ENCODE data around the gene POLR3GL. TPM values are rescaled to one million over a fixed set of nuclear protein-coding genes. Genes with fewer than 3 reads are reported as not detected.

POLR3GL gene
- polyA plus RNA-seq, 1 donor (not counting 4 experiments of a cell fraction or from before 2014, with no cell fraction given) = 14.0 TPM

DNA sequence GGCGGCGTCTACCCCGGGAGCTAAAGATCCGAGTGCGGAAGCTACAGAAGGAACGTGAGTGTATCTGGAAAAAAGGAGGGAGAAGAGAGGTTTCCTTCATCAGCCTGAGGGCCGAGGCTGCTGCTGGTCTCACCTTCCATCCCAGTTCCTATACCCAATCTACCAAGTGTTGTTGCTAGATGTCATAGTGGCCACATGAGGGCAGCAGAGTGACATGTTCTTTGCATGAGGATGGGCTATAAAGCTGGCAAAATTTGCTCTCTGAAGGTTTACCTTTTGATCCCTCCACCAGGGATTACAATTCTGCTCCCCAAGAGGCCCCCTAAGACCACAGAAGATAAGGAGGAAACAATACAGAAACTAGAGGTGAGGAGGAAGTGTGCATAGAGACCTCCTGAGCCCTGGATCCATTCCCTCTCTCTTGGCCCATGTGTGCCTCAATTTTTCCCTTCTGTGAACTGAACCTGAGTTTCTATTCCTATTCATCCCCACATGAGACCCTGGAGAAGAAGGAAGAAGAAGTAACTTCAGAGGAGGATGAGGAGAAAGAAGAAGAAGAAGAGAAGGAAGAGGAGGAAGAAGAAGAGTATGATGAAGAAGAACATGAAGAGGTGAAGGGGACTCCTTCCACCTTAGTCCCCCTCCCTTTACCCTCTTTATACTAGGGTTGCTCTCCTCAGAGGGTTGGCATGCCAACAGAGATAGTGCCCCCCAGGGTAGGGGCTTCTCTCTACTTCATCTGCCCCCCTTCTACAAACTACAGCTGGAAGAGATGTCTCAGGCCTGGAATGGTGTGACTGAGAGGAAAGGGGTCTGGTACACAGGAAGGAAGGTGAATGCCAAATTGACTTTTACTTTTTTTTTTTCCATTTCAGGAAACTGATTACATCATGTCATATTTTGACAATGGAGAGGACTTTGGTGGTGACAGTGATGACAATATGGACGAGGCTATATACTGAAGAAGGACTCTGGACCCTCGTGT lies 13.3 kb downstream of the POLR3GL start:
- Histone ChIP-seq H3K4me1 (ENCODE audit: control insufficient read depth, extremely low read depth, insufficient read depth, low read length) (peaks cover 32% of the 10 kb centered on the region), H3K27me3 (ENCODE audit: control insufficient read depth, extremely low read depth, insufficient read depth, low read length) (no peaks in the 10 kb centered on the region), H2AFZ (ENCODE audit: control insufficient read depth, low read length) (peak overlapping the region; percentile 67), H3K9me3 (ENCODE audit: control insufficient read depth, low read depth, low read length) (no peaks in the 10 kb centered on the region), H3K27ac (ENCODE audit: control insufficient read depth, insufficient read depth, low read length) (peak overlapping the region; percentile 88), H3K9ac (ENCODE audit: control insufficient read depth, extremely low read depth, insufficient read depth, low read length) (no peak overlapping the region), H3K4me3 (ENCODE audit: control insufficient read depth in 2 of 3, extremely low read depth in 1 of 3, insufficient read depth in 2 of 3, low read depth in 1 of 3, low read length in 3 of 3) (no peak overlapping the region), H3K36me3 (ENCODE audit: control insufficient read depth in 2 of 2, extremely low read depth in 1 of 2, insufficient read depth in 2 of 2, low read length in 2 of 2) (no peaks in the 10 kb centered on the region), H4K20me1 (ENCODE audit: control insufficient read depth, extremely low read depth, insufficient read depth, low read length) (no peaks in the 10 kb centered on the region), H3K79me2 (ENCODE audit: control insufficient read depth, insufficient read depth, low read length) (no peaks in the 10 kb centered on the region), H3K9me1 (ENCODE audit: control insufficient read depth, extremely low read depth, insufficient read depth, low read length) (no peaks in the 10 kb centered on the region), H3K4me2 (ENCODE audit: control insufficient read depth, extremely low read depth, insufficient read depth, low read depth, low read length) (no peak overlapping the region)
- TF ChIP-seq EZH2 (IDR thresholded peaks at IDR 0.05; ENCODE audit: low read length) = no peak
- TF ChIP-seq, protein P1, sequence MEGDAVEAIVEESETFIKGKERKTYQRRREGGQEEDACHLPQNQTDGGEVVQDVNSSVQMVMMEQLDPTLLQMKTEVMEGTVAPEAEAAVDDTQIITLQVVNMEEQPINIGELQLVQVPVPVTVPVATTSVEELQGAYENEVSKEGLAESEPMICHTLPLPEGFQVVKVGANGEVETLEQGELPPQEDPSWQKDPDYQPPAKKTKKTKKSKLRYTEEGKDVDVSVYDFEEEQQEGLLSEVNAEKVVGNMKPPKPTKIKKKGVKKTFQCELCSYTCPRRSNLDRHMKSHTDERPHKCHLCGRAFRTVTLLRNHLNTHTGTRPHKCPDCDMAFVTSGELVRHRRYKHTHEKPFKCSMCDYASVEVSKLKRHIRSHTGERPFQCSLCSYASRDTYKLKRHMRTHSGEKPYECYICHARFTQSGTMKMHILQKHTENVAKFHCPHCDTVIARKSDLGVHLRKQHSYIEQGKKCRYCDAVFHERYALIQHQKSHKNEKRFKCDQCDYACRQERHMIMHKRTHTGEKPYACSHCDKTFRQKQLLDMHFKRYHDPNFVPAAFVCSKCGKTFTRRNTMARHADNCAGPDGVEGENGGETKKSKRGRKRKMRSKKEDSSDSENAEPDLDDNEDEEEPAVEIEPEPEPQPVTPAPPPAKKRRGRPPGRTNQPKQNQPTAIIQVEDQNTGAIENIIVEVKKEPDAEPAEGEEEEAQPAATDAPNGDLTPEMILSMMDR (optimal IDR thresholded peaks at IDR 0.05 in 1 of 3, IDR thresholded peaks at IDR 0.05 in 1 of 3, conservative IDR thresholded peaks at IDR 0.05 in 1 of 3; ENCODE audit: extremely low read depth in 1 of 3, insufficient read depth in 2 of 3, low read length in 3 of 3) = peak; percentile 75 to 97 (median 90)
- dilution Hi-C loops (cut with MboI; ENCODE audit: extremely low pct_ligation_motif_present, low sequenced_read_pairs) = no loop called here
- FAIRE-seq = peak; percentile 86
- no peak for DNase-seq (ENCODE audit: low read depth, low spot score)

DNA sequence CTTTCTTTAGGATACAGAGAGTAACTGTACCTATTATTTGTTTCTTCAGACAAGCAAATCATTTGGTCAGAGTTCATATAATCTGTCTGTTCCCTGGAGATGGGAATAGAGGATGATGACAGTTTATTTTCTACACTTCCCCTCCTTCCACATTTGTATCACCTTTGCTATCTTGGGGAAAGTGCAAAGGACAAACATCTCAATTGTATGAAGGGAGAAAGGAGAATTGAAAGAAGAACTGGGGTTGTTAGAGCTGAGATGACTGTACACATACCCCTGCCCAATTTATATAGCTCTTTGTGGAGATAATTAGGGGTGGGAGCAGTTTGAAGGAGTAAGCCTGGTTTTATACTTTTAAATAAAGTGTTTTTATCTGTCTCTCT lies 14.0 kb downstream of the POLR3GL start:
- H3K4me2 ChIP-seq (ENCODE audit: control insufficient read depth, extremely low read depth, insufficient read depth, low read depth, low read length) = peak overlapping the region; percentile 83
- H3K27me3 ChIP-seq (ENCODE audit: control insufficient read depth, extremely low read depth, insufficient read depth, low read length) = no peaks in the 10 kb centered on the region
- H3K4me3 ChIP-seq (ENCODE audit: control insufficient read depth in 2 of 3, extremely low read depth in 1 of 3, insufficient read depth in 2 of 3, low read depth in 1 of 3, low read length in 3 of 3) = no peak overlapping the region
- H3K27ac ChIP-seq (ENCODE audit: control insufficient read depth, insufficient read depth, low read length) = peak overlapping the region; percentile 88
- H3K4me1 ChIP-seq (ENCODE audit: control insufficient read depth, extremely low read depth, insufficient read depth, low read length) = peaks cover 37% of the 10 kb centered on the region
- dilution Hi-C loops (cut with MboI; ENCODE audit: extremely low pct_ligation_motif_present, low sequenced_read_pairs) = no loop called here
- peak overlapping the region; percentile 66 for H3K9ac ChIP-seq (ENCODE audit: control insufficient read depth, extremely low read depth, insufficient read depth, low read length)
- H4K20me1 ChIP-seq (ENCODE audit: control insufficient read depth, extremely low read depth, insufficient read depth, low read length) = no peaks in the 10 kb centered on the region
- TF ChIP-seq EZH2 (IDR thresholded peaks at IDR 0.05; ENCODE audit: low read length) = no peak
- TF ChIP-seq, protein P1 (optimal IDR thresholded peaks at IDR 0.05 in 1 of 3, IDR thresholded peaks at IDR 0.05 in 1 of 3, conservative IDR thresholded peaks at IDR 0.05 in 1 of 3; ENCODE audit: extremely low read depth in 1 of 3, insufficient read depth in 2 of 3, low read length in 3 of 3) = no peak
- no peaks in the 10 kb centered on the region for H3K9me3 ChIP-seq (ENCODE audit: control insufficient read depth, low read depth, low read length)
- DNase-seq (ENCODE audit: low read depth, low spot score) (no peak), FAIRE-seq (no peak)
- H3K9me1 ChIP-seq (ENCODE audit: control insufficient read depth, extremely low read depth, insufficient read depth, low read length) = no peaks in the 10 kb centered on the region
- no peaks in the 10 kb centered on the region for H3K79me2 ChIP-seq (ENCODE audit: control insufficient read depth, insufficient read depth, low read length)
- no peaks in the 10 kb centered on the region for H3K36me3 ChIP-seq (ENCODE audit: control insufficient read depth in 2 of 2, extremely low read depth in 1 of 2, insufficient read depth in 2 of 2, low read length in 2 of 2)
- peak overlapping the region; percentile 29 for H2AFZ ChIP-seq (ENCODE audit: control insufficient read depth, low read length)
